Measurements from ENCODE around the gene ARHGAP18. TPM values are rescaled to one million over a fixed set of nuclear protein-coding genes. Genes with fewer than 3 reads are reported as not detected.
A peak's percentile ranks its signal among the peaks of the same experiment; 100 is the strongest.

ARHGAP18 gene
- total and polyA plus RNA-seq, 8 donors, result 8.2 to 41.0 (median 27.2) TPM

DNA sequence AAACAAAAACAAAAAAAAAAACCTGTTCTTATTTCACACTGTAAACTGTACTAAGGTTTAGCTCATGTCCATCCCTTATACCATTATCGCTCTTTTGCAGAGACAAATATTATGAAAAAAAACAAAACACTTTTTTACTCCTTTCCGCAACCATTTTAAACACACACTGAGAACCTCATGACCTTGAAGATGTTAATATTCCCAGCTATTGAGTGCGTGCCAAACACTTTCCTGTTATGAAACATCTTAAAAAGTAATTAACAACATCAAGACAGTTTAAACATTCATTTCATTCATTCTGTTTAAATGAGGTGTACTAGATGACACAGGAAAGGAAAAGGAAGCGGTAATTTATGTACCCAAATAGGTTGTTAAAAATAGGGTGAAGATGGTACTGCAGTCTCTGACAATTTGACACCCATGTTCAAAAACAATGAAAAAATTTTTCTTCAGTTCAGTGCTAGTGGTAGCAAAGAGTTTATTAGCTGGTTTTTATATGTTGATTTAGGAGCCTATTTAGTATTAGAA, 3.9 kb upstream of the ARHGAP18 start:
- Histone ChIP-seq H3K4me3 (no peak overlapping the region), H3K27me3 (no peaks in the 10 kb centered on the region), H3K27ac (no peak overlapping the region), H3K4me1 (no peaks in the 10 kb centered on the region), H3K9me3 (no peaks in the 10 kb centered on the region), H3K36me3 (no peaks in the 10 kb centered on the region)
- ATAC-seq, result no peak
- no peak for FAIRE-seq
- intact Hi-C loops (cut with DNase I), result no loop called here
- WGBS, 2 donors, result 74 to 76% methylated on average over 4 of the region's 4 CpGs
- no peak for DNase-seq
- TF ChIP-seq, protein P1, sequence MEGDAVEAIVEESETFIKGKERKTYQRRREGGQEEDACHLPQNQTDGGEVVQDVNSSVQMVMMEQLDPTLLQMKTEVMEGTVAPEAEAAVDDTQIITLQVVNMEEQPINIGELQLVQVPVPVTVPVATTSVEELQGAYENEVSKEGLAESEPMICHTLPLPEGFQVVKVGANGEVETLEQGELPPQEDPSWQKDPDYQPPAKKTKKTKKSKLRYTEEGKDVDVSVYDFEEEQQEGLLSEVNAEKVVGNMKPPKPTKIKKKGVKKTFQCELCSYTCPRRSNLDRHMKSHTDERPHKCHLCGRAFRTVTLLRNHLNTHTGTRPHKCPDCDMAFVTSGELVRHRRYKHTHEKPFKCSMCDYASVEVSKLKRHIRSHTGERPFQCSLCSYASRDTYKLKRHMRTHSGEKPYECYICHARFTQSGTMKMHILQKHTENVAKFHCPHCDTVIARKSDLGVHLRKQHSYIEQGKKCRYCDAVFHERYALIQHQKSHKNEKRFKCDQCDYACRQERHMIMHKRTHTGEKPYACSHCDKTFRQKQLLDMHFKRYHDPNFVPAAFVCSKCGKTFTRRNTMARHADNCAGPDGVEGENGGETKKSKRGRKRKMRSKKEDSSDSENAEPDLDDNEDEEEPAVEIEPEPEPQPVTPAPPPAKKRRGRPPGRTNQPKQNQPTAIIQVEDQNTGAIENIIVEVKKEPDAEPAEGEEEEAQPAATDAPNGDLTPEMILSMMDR (IDR thresholded peaks at IDR 0.05), result no peak

DNA sequence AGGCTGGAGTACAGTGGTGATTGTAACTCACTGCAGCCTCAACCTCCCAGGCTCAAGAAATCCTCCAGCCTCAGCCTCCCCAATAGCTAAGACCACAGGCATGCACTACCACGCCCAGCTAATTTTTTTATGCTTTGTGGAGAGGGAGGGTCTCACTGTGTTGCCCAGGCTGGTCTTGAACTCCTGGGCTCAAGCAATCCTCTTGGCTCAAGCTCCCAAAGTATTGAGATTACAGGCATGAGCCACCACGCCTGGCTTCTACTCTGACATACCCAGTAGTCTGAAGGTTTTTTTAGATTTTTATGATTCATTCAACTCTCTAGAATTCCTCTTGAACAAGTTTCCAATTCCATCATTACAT, 1.3 kb upstream of the ARHGAP18 start:
- 78 to 79% methylated on average over 2 of the region's 2 CpGs for WGBS, 2 donors

DNA sequence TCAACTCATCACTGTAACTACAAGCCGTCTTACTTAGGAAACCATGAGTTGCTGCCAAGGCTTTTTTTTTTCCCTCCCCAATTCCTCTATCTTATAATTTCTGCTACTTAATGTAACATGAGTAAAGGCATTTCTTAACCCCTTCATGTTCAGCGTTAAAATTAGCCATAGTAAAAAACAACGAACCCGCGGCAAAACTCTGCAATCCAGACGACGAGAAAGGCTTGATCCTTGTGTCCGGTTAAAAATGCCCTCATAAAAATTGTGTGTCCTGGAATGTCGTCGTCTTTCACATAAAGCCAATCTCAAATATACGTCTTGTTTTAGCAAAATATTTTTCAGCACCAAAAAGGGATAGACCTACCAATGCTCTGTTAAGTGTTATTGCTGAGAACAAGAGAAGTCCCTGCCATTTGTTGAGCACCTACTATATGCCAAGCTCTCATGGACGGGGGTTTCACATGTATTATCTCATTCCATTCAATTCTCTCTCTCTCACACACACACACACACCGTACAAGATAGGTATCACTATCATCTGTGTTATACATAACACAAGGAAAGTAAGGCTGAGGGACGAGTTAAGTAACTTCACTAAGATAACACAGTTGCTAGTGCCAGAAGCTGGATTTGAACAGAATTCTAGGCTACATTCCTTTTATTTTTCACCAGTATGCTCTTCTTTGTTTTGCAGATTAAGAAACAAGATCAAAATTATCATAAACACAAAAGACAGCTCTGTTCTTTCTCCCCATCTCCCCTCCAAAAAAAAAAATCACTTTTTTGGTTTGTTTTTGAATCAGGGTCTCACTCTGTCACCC, 683 bp upstream of the ARHGAP18 start:
- DNase-seq (no peak), FAIRE-seq (no peak), ATAC-seq (peak in 1 of 4 donors; percentile 2)
- Histone ChIP-seq H3K9me3 (no peaks in the 10 kb centered on the region), H3K4me1 (peaks cover 0 to 14% (median 0%) of the 10 kb centered on the region in 3 donors), H3K36me3 (no peaks in the 10 kb centered on the region), H3K27ac (peak overlapping the region in 2 of 4 donors; percentile 90 to 95), H3K27me3 (no peaks in the 10 kb centered on the region), H3K4me3 (peak overlapping the region in 3 of 4 donors; percentile 39 to 63 (median 60))
- TF ChIP-seq, protein P1 (IDR thresholded peaks at IDR 0.05), result no peak
- WGBS, 2 donors, result 8 to 13% methylated on average over 14 of the region's 14 CpGs
- intact Hi-C loops (cut with DNase I), result no loop called here

More for the DNA sequence above, 1.3 kb upstream of the ARHGAP18 start:
- no peaks in the 10 kb centered on the region for H3K36me3 ChIP-seq
- no peak overlapping the region for H3K4me3 ChIP-seq
- no peaks in the 10 kb centered on the region for H3K27me3 ChIP-seq
- no peak overlapping the region for H3K27ac ChIP-seq
- intact Hi-C loops (cut with DNase I), result no loop called here
- FAIRE-seq (no peak), DNase-seq (no peak), ATAC-seq (no peak)
- TF ChIP-seq, protein P1 (IDR thresholded peaks at IDR 0.05), result no peak
- H3K9me3 ChIP-seq, result no peaks in the 10 kb centered on the region
- peaks cover 0 to 8% (median 0%) of the 10 kb centered on the region in 3 donors for H3K4me1 ChIP-seq

DNA sequence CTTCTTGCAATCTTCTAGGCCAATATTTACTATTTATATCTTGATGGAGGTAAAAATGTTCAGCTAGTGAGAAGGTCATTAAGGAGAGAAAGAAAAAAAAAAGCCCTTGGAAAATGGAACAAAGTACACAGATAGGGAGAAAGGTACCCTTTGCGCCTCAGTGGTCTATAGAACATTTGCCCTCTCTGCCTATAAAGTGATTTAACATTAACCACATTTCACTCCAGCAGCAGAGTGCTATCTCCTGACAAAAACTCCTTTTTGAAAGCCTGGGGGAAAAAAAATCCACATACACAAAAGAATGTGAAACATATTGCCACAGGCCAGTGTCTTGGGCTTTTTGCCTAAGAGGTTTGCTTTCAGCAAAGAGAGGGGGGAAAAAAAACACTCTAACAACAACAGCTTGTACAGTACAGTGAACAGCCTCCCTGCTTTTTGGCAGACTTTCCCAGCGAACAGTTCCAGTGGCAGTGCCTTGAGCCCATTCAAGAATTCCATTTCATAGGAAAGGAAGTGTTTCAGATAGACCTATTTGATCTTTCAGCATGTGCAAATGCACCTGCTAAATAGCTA, 695 bp downstream of the ARHGAP18 start:
- H3K27me3 ChIP-seq, result no peaks in the 10 kb centered on the region
- H3K4me3 ChIP-seq, result peak overlapping the region; percentile 31 to 63 (median 50)
- intact Hi-C loops (cut with DNase I), result loop anchor here in 1 of 3 donors (10.0 kb wide), 1 partner anchor 54 kb away; no protein-coding TSS in a partner anchor
- H3K4me1 ChIP-seq, result peaks cover 0 to 16% (median 5%) of the 10 kb centered on the region in 3 donors
- ATAC-seq, result peak; percentile 38 to 56 (median 52)
- 4 to 5% methylated on average over 2 of the region's 2 CpGs for WGBS, 2 donors
- H3K27ac ChIP-seq, result peak overlapping the region; percentile 69 to 95 (median 84)
- no peak for FAIRE-seq
- H3K9me3 ChIP-seq, result no peaks in the 10 kb centered on the region
- no peaks in the 10 kb centered on the region for H3K36me3 ChIP-seq
- TF ChIP-seq, protein P1 (IDR thresholded peaks at IDR 0.05), result no peak
- peak in 2 of 6 donors; percentile 24 to 28 for DNase-seq
